T47D (cell line): Measurements from ENCODE around the gene C1QL4.
"Not testable (repeated sequence)": the region's sequence is repeated elsewhere in the genome, so short reads cannot be mapped to it uniquely, and the experiment has no call there.

ENCODE experiments used
- DNase-seq, 2 experiments: peaks; one replicate each; pipeline versions ENCODE4 v3.0.0 to v3.0.0-alpha.2; 2011 to 2012; ENCODE audit warnings: low read depth in 1 of 2, low spot score in 1 of 2
- JUND ChIP-seq: IDR thresholded peaks from 2 replicates; pipeline ENCODE4 v1.6.1; 2012; ENCODE audit warnings: low read depth
- in situ Hi-C: cut with HindIII; loops from 2 replicates; pipeline ENCODE4 v1.10.0; 2016; ENCODE audit warnings: low sequenced_read_pairs, low pct_unique_long_range_greater_than_20kb

C1QL4 gene

GRCh38 chr12:49335118-49335954 is 1.7 kb downstream of the C1QL4 start:
- TF ChIP-seq JUND: no peak
- in situ Hi-C loops: no loop called here

GRCh38 chr12:49334681-49335080 is 2.3 kb downstream of the C1QL4 start:
- TF ChIP-seq JUND: no peak
- no peak for DNase-seq
- in situ Hi-C loops: no loop called here

More at GRCh38 chr12:49335118-49335954, 1.7 kb downstream of the C1QL4 start:
- no peak for DNase-seq

- no peak for DNase-seq
- in situ Hi-C loops: no loop called here
- no peak for TF ChIP-seq JUND
Observed at GRCh38 chr12:49334226-49334625, 2.8 kb downstream of the C1QL4 start.

GRCh38 chr12:49333778-49334177 is 3.2 kb downstream of the C1QL4 start:
- DNase-seq, in situ Hi-C loops: not testable (repeated sequence)

GRCh38 chr12:49332891-49333371 is 4.1 kb downstream of the C1QL4 start:
- in situ Hi-C loops: no loop called here
- TF ChIP-seq JUND: no peak
- DNase-seq: no peak

- TF ChIP-seq JUND: no peak
- DNase-seq: no peak
- in situ Hi-C loops: no loop called here
Observed at GRCh38 chr12:49332441-49332861, 4.5 kb downstream of the C1QL4 start.

- DNase-seq: peak; percentile 85 to 91
- in situ Hi-C loops: no loop called here
- TF ChIP-seq JUND: no peak
Observed at GRCh38 chr12:49331380-49332222, 5.4 kb downstream of the C1QL4 start.

- TF ChIP-seq JUND: no peak
- in situ Hi-C loops: no loop called here
- no peak for DNase-seq
Observed at GRCh38 chr12:49330631-49331379, 6.2 kb downstream of the C1QL4 start.

GRCh38 chr12:49330032-49330619 is 6.9 kb downstream of the C1QL4 start:
- no peak for DNase-seq
- no peak for TF ChIP-seq JUND
- in situ Hi-C loops: no loop called here

GRCh38 chr12:49328816-49329215 is 8.2 kb downstream of the C1QL4 start:
- no peak for TF ChIP-seq JUND
- in situ Hi-C loops: no loop called here
- no peak for DNase-seq

- DNase-seq: no peak
- no peak for TF ChIP-seq JUND
- in situ Hi-C loops: no loop called here
Observed at GRCh38 chr12:49327887-49328286, 9.1 kb downstream of the C1QL4 start.

- no peak for DNase-seq
- in situ Hi-C loops: no loop called here
- no peak for TF ChIP-seq JUND
Observed at GRCh38 chr12:49327368-49327767, 9.6 kb downstream of the C1QL4 start.
